Limb (tissue), 2 donors: ENCODE measurements around the gene DEFB112.

ENCODE experiments used
- DNase-seq, 2 donors: peaks; one replicate each; pipeline ENCODE4 v3.0.0-alpha.2; 2016; ENCODE audit errors: extremely low spot score in 2 of 2

Gene DEFB112, protein sequence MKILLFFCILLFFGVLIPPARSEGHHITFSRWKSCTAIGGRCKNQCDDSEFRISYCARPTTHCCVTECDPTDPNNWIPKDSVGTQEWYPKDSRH

DNA sequence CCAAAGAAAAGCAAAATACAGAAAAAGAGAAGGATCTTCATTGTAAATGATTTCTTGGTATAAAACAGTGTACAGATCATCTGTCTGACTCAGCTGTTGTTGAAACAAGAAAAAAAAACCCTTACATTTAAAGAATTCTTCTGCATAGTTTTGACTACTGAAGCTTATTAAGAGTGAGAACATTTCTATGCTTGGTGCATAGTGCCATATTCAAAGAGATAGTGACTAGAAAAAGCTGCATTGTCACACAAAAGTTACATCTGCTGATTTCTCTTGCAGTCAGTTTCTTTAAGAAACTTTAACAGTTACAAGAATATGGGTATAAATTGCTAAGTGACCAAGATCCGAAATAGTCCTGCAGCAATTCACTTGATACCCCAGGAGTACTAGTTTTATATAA, at the start of gene DEFB112:
TSS of gene DEFB112 (minus strand) at position 101 of the 400 bp plus-strand sequence. CDS start at position 41, 60 bp downstream.
- no peak for DNase-seq

DNA sequence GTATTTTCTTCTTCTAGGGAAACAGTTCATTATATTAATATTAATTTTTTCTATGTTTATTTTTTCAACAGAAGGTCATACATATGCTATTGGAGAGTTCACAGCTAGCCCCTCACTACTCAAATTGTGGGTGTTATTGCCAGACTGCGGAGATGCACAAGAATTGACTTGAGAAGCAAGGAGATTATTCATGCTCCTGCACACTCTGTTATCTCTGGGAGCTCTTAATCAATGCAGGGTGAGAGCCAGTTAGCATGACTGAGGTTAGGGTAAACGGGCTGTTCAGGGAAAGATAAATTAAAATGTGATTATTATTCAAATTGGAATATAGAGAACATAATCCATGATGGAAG, 48.9 kb upstream of the DEFB112 start:
- DNase-seq: no peak

DNA sequence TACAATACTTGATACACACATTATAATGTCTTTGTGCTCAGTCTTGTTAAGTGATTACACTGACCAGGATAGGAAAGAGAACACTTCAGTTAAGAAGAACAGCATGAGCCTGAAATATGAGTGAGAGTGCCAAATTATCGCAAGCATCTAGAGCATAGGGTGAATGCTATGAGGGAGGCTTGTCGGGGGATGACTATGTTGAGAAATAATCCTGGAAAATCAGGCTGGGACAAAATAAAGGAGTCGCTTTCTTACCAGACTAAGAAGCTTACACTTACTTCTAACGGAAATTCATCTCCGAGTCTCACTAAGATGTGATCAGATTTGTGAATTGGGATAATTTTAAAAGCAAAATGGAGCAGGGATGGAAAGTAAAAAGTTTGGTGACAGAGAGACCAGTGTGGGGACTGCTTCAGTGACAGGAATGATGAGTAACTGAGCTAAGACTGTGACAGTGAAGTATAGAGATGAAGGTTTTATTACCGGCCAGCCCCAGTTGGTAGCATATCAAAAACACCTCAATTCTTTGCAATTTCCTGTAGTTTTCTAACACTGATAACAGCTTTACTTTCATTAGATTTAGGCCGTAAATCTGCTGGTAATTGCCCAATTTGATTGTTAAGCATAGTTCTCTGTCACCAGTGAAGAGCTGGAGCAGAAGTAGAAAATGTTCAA, 48.4 kb upstream of the DEFB112 start:
- DNase-seq: no peak

DNA sequence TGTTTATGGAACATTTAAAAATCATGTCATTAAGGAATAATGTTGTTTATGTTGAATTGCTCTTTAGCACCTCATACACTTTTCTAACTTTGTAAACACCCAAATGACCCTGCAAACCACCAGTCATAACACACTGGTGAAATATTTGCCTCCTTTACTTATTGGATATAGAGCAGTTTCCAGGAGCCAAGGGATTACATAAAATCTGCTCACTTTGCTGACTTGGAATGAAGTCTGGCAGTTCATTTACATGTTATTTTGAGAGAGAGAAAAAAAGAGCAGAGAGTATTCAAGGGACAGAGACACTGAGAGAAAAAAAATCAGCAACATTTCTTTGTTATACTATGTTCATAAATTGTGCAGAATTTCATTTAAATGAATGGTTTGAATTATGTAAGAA, 46.6 kb upstream of the DEFB112 start:
- no peak for DNase-seq

DNA sequence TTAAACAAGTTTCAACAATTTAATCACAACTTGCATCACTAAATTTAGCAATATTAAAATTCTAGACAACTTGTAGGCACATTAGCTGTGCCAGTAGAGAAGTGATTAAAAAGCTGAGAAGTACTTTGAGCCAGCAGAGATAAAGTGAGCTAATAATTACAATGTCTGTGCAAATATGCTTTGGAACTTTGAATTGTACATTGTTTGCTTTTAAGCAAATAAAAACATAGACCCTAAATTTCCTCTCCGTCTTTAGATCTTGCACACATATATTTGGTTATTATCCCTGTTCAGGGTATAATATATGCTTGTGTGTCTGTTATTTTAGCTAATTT, 44.2 kb upstream of the DEFB112 start:
- DNase-seq: no peak

DNA sequence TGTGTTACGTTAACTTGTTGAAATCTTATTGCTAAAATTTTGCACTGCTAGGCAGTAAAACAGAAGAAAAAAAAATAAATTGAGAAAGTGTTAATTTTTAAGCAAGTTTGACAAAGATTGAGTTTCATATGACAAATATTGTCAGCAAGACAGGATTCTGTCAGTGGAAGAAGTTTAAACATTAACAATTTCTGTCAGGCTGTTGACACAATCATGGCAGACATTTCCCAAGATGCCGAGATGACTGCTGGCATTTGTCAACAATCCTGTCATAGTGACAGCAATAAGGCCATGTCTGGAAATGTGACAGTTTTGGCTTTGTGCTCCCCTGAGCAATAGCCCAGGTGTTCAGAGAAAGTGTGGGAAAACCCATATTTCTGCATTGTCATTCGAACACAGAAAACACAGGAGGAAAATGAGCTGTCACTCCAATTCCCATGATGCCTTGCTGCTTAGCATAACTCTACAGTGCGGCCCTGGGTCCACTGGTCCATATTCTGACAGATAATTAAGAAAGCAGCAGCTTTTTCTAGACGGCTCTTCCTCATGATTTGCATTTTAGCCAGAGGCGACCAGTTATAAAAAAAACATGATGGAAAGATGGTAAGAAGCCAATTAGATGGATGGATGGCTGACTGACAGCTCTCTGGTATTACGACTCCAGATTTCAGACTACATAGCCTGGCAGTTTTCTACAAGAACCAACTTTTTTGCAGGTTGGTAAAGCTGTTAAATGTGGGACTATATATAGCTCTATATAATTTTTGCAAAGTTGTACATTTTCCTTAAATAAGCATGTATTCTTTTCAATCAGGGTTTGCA, 43.6 kb upstream of the DEFB112 start:
- no peak for DNase-seq

DNA sequence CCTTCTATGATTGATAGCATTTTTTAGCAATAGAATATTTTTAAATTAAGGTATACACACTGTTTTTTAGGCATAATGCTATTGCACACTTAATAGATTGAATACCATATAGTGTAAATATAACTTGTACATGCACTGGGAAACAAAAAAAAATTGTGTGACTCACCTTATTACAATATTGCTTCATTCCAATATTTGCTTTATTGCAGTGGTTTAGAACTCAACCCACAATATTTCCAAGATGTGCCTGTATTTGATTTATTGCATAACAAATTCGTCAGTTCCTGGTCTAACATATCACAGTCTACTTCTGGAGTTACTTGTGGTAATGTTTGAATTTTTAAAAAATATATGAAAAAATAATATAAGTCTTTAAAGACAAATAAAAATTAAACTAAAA, 41.9 kb upstream of the DEFB112 start:
- no peak for DNase-seq

DNA sequence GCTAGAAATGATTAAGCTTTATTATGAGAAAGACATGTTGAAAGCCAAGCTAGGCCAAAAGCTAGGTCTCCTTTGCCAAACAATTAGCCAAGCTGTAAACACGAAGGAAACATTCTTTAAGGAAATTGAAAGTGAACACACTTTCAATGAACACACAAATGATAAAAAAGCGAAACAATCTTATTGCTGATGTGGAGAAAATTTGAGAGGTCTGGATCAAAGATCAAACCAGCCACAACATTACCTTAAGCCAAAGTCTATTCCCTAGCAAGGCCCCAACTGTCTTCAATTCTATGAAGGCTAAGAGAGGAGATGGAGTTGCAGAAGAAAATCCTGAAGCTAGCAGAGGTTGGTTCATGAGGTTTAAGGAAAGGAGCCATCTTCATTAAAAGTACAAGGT, 40.2 kb upstream of the DEFB112 start:
- no peak for DNase-seq

DNA sequence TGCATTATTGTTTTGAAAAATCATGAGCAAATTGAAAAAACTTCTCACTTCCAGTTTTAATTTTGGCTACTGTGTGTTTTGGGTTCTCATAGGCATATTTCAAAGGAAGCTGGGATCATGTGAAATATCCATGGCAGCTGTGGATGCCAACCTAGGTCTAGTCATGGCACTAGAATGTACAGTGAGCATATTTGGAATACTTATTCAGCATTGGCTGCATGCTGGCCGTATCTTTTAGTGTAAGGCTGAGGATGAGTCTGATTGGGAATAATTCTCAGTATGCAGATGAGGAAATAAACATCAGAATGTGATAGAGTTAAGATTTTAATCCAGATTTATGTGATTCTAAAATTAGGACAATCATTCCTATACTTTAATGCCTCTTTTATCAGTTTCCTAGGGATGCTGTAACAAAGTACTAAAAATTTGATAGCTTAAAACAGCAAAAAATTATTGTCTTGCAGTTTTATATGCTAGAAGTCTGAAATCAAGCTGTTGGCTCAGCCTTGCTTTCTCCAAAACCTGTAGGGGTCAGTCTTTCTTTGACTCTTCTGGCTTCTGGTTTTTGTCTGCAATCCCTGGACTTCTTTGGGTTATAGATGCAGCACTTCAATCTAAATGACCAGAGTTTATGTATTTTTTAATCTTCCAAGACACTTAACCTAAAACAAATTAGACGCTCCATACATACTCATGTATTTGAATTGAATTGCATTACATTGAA, 37.7 kb upstream of the DEFB112 start:
- DNase-seq: no peak

DNA sequence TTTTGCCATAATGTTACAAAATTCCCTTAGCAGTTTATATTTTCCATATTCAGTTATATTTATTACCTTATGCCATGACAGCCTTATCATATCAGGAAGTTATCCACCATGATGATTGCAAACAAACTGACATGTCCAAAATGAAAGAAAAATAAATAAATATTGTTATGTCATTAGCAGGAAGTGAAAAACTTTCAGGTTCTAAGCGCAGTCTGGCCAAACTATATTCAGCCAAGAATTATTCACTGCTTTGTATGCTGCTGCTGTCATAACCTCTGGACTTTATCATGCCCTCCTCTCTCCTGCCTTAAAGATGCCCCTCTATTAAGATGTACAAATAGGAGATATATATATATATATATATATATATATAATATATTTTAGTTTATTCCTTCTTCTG, 27.7 kb upstream of the DEFB112 start:
- no peak for DNase-seq

DNA sequence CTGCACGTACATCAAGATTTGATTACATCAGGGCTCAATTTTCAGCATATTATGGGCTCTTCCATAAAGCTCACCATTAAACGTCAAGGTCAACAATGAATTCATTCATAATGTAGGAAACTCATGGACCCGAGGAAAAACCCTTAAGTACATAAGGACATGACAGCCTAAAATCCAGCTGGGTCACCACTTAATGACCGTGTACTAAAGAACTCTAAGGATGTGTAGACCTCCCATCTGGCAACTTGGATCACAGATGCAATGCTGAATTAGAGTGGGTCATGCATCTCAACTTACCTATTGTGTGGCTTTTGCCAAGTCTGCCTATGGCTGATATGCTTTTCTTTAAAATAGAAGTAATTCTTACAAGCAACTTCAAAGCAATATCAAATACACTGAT, 26.7 kb upstream of the DEFB112 start:
- DNase-seq: no peak

DNA sequence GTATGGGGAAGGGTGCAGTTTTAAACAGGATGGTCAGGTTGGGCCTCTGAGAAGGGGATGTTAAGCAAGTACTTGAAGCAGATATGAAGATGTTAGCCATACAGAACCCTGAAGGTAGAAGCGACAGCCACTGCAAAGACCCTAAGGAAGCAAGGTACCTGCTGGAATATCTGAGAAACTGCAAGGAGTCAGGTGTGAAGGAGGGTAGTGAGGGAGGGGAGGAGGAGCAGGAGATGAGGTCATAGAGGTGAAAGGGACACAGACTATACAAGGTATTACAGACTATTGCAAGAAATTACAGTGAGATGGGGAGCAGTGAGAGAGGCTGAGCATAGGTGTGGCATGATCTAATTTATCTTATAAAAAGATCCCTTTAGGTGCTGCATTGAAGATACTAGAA, 22.2 kb upstream of the DEFB112 start:
- DNase-seq: no peak

DNA sequence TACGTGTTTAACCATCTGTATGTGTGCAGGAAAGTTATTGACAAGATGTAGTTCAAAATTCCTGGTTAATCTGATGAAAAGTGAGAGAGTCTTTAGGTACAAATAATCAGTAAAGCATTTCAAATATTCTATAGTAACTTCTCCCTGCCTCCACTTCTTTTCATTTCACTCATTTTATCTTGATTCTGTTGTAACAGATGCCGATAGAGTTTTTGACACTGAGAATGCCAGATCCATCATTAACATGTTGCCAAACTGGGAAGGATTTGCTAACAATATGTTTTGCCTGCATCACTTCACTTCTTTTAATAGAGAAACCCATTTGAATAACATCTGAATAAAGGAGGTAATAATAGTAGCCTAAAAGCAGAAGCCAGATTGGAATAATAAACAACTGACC, 20.4 kb upstream of the DEFB112 start:
- DNase-seq: no peak

DNA sequence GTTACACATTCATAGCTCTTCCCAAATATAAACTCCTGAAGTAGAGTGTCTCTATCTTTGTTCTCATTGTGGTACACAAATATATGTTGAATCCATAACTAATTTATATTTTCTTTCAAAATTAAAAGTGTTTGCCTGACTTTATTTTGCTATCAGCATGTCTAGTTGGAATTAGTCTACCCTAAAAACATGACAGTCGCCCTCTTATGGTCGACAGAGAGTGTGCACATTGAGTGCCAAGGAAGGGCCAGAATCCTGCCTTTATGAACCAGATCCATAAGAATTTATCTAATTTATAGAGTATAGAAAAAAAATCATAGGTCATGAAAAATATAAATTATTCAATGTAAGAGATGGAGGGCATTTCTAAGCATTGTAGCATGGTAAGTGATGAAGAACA, 12.3 kb upstream of the DEFB112 start:
- DNase-seq: no peak

DNA sequence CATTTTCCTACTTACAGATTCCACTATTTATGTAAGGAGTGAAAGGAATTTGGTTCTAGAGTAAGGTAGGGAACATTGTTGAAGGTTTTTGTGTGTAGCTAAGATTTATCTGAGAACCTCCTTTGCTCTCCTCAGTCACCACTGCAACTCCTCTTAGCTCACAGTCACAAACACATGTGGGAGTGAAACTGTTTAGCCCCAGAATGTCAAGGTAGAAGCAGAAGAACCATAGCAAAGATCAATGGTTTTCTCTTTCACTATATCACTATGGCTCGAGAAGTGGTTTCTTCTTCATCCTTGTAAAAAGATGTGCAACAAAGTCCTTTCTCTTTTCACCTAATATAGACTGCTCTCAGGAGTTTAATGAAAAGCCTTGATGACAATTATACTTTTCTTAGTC, 6.5 kb upstream of the DEFB112 start:
- no peak for DNase-seq

DNA sequence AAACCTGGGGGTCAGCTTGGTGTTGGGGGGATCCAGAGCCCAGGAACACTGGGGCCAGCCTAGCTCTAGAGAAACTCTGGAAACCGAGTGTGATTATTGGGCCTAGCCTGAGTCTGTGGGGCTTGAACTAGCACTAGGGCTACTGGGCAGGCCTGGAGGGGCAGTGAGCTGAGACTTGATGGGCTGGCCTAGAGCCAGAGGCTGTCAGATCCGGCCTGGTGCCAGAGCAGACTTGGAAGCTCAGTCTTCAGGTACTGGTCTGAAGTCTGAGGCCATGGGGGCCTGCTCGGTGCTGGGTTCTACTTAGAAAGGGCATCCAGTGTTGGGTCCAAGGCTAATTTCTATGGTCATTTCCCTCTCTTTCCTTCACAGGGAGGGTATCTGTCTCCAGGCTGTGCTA, 2.7 kb downstream of the DEFB112 start:
- DNase-seq: no peak

DNA sequence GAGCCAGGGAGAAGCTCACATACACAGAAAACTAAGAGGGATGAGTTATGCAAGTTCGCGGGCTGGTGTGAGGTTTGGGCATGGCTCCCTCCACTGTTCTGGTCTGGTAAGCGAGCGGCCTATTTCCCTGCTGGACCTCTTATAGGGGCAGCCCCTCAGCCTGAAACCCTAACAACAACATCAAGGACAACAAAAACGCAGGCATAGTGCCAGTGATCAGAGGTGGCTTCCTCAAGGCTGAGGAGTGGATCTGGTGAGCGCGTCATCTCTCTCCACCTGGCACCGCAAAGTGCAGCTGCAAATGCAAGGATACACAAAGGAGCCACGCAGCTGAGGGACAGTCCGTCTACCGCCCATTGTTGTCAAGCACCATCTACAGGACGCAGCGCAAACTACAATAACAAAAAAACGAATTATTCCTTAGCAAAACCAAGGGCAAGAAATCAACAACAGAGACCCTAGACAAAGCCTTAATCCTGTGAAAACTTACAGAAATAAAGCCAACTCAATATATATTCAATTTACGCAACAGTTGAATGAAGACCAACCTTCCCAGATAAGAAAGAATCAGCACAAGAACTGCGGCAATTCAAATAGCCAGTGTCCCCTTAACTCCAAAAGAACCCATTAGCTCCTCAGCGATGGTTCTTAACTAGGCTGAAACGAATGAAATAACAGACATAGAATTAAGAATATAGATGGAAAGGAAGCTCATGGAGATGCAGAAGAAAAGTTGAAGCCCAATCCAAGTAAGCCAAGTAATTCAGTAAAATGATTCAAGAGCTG, 18.8 kb downstream of the DEFB112 start:
- DNase-seq: no peak

DNA sequence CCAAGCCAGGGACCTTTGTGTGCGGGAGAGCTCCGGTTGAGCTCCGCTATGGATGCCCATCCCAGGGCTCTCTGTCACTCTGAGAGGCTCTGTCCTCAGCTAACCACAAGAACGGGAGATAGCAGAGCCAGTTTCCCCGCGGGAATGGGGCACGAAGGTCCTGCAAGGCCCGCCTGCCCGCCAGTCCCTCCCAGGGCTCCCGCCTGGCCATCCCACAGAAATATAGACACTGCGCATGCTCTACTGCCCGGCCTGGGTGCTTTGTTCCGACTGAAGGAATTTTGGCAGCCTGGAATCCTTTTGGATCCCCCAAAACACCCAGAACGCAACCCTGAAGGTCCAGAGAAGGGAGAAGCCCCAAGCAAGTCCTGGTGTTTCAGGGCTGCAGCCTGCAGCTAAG, 19.4 kb downstream of the DEFB112 start:
- DNase-seq: no peak

DNA sequence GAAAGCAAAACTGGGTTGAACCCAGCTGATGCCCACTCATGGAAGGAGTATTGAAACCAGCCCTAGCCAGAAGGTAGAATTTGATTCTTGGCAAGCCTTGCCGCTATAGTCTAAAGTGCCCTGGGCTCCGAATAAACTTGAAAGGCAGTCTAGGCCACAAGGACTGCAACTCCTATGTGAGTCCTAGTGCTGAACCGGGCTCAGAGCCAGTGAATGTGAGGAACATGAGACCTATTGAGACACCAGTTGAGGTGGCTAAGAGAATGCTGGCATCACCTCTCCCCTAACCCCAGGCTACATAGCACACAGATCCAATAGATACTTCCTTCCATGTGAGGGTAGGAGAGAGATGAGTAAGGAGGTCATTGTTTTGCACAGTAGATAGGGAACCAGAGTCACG, 24.5 kb downstream of the DEFB112 start:
- no peak for DNase-seq

DNA sequence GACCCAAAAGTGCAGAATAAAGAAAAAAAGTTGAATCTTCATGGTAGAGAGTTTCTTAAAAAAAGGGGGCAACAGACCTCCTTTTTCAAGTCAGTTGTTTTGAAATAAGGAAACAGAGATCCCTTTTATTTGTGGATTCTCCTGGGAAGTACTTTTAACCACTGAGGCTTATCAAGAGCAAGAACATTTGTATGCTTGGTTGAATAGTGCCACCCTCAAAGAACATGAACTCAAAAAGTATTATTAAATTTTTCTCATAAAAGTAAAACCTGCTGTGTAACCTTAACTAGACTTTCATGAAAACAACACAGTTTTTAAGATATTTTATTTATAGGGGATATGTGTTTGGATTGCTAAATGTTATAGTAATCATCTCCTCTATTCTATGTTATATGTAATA, 27.8 kb downstream of the DEFB112 start, which contains the start of gene DEFB110:
TSS of gene DEFB110 (minus strand) at position 101 of the 400 bp plus-strand sequence. CDS start at position 42, 59 bp downstream.
- DNase-seq: no peak

DNA sequence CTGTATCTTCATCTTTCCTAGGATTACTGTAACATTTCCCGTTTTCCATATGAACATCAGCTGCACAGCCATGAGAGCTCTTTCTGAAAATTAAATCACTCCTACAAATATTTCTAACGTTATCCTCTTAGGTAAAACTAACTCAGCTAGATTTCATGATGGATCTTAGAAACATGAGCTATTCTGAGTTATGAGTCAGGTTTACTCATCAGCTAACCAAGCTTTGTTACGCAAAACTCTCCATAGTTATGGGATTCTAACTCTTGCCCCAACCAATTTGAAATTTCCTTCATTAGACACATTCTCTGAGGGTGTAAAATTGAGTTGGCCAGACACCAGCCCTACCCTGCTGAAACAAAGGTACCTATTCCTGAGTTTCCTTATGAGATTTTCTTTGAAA, 41.9 kb downstream of the DEFB112 start:
- DNase-seq: no peak

DNA sequence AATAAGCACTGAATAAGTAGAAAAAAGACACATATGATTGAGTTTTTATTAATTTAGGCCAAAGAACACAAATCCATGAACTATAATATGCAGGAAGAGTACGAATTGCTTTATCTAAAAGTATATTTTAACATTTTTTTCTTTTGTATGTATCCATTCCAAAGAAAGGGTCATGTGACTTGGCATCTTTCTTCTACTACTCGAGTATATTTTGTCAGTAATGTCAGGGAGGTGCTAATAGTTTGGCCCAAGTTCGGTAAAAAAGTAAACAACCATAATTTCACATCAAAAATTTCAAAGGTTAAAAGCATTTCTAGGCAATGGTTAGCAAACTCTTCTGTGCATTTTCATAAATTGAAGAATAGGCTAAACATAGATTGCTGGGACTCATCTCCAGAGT, 46.6 kb downstream of the DEFB112 start:
- DNase-seq: no peak
